Mesendoderm (in vitro differentiated cells): ENCODE measurements around the gene AGAP1.

Source experiments
- DNase-seq: peaks from one replicate; pipeline ENCODE4 v3.0.0; 2013
- H2AK5ac ChIP-seq: 2 replicates; pipeline ENCODE4 v1.6.1; 2013; ENCODE audit warnings: low read length, inconsistent platforms
- H2BK120ac ChIP-seq: 2 replicates; pipeline ENCODE4 v1.6.1; 2013; ENCODE audit warnings: low read depth, mild to moderate bottlenecking, low read length, moderate library complexity, mixed read lengths
- H2BK15ac ChIP-seq: replicated peaks from 2 replicates; pipeline ENCODE4 v1.6.1; 2013; ENCODE audit warnings: low read depth, mild to moderate bottlenecking, moderate library complexity
- H2BK5ac ChIP-seq: 2 replicates; pipeline ENCODE4 v1.6.1; 2013; ENCODE audit warnings: low read length, inconsistent platforms
- H3K18ac ChIP-seq: 2 replicates; pipeline ENCODE4 v1.6.1; 2013; ENCODE audit warnings: mild to moderate bottlenecking, low read length, mixed read lengths
- H3K23ac ChIP-seq: one replicate; pipeline ENCODE4 v1.6.1; 2013; ENCODE audit warnings: low read length
- H3K27ac ChIP-seq: 2 replicates; pipeline ENCODE4 v1.5.1; 2013; ENCODE audit warnings: low read depth, mild to moderate bottlenecking, inconsistent platforms, low read length, moderate library complexity
- H3K27me3 ChIP-seq: 2 replicates; pipeline ENCODE4 v1.6.1; 2013; ENCODE audit warnings: low read length, control low read depth, mild to moderate bottlenecking, inconsistent platforms; ENCODE audit not compliant: insufficient read depth, poor library complexity
- H3K36me3 ChIP-seq: 2 replicates; pipeline ENCODE4 v1.6.1; 2013; ENCODE audit warnings: low read length, inconsistent platforms; ENCODE audit not compliant: control insufficient read depth, insufficient read depth
- H3K4ac ChIP-seq: one replicate; pipeline ENCODE4 v1.6.1; 2013; ENCODE audit warnings: low read depth, mild to moderate bottlenecking, low read length, moderate library complexity
- H3K4me1 ChIP-seq: 2 replicates; pipeline ENCODE4 v1.6.1; 2013; ENCODE audit warnings: low read depth, low read length, inconsistent platforms; ENCODE audit not compliant: control insufficient read depth
- H3K4me2 ChIP-seq: 2 replicates; pipeline ENCODE4 v1.6.1; 2013; ENCODE audit warnings: low read length
- H3K4me3 ChIP-seq: 2 replicates; pipeline ENCODE4 v1.5.1; 2013; ENCODE audit warnings: mild to moderate bottlenecking, low read length
- H3K56ac ChIP-seq: one replicate; pipeline ENCODE4 v1.6.1; 2013; ENCODE audit warnings: low read length
- H3K79me1 ChIP-seq: 2 replicates; pipeline ENCODE4 v1.6.1; 2013; ENCODE audit warnings: low read length, inconsistent platforms
- H3K79me2 ChIP-seq: 2 replicates; pipeline ENCODE4 v1.6.1; 2013; ENCODE audit warnings: mild to moderate bottlenecking, low read length; ENCODE audit not compliant: control insufficient read depth, insufficient read depth
- H3K9ac ChIP-seq: 2 replicates; pipeline ENCODE4 v1.6.1; 2013; ENCODE audit warnings: low read length, inconsistent platforms
- H4K5ac ChIP-seq: one replicate; pipeline ENCODE4 v1.6.1; 2013; ENCODE audit warnings: low read length
- H4K8ac ChIP-seq: one replicate; pipeline ENCODE4 v1.6.1; 2013; ENCODE audit warnings: low read depth, mild to moderate bottlenecking, control low read depth, low read length, moderate library complexity
- WGBS: extraction: QIAGEN DNeasy Blood & Tissue Kit; methylation state at CpG from one replicate; pipeline ENCODE4 v1.1.7; 2013; ENCODE audit warnings: low lambda C conversion rate, missing lambda C conversion rate; ENCODE audit not compliant: insufficient coverage; ENCODE audit errors: extremely low coverage; 5-methylcytosine and 5-hydroxymethylcytosine counted together

The AGAP1 gene

DNA sequence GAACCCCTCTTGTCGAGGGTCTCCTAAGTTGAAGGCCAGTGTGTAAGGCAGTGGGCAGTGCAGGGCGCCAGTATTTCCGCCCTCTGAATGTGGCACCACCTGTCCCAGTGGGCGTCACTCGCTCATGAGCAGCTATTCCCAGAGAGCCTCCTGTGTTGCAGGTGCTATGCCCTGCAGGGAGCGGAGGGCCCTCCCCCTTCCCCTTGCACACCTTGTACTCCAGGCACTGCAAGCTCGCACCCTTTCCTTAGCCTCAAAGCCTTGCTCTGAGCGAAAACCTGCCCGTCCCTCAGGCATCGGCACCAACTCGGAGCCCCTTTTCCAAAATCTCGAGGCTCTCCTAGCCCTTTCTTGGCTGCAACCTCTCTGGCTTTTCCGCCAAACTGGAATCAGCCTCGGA is 282.7 kb downstream of the AGAP1 start:
- H3K56ac ChIP-seq = no peak overlapping the region
- no peak overlapping the region for H3K27ac ChIP-seq
- no peak overlapping the region for H3K9ac ChIP-seq
- no peak overlapping the region for H4K5ac ChIP-seq
- no peak overlapping the region for H2BK120ac ChIP-seq
- WGBS = no CpG with 5 or more reads among the region's 14 CpGs
- no peak overlapping the region for H2BK15ac ChIP-seq
- no peak overlapping the region for H2AK5ac ChIP-seq
- no peak overlapping the region for H3K4ac ChIP-seq
- no peaks in the 10 kb centered on the region for H3K79me2 ChIP-seq
- no peak overlapping the region for H3K4me3 ChIP-seq
- H3K36me3 ChIP-seq = no peaks in the 10 kb centered on the region
- no peak overlapping the region for H3K23ac ChIP-seq
- no peak overlapping the region for H4K8ac ChIP-seq
- no peaks in the 10 kb centered on the region for H3K4me1 ChIP-seq
- no peaks in the 10 kb centered on the region for H3K27me3 ChIP-seq
- H3K4me2 ChIP-seq = no peak overlapping the region
- no peak for DNase-seq
- H2BK5ac ChIP-seq = no peak overlapping the region
- H3K18ac ChIP-seq = no peak overlapping the region
- H3K79me1 ChIP-seq = no peaks in the 10 kb centered on the region

DNA sequence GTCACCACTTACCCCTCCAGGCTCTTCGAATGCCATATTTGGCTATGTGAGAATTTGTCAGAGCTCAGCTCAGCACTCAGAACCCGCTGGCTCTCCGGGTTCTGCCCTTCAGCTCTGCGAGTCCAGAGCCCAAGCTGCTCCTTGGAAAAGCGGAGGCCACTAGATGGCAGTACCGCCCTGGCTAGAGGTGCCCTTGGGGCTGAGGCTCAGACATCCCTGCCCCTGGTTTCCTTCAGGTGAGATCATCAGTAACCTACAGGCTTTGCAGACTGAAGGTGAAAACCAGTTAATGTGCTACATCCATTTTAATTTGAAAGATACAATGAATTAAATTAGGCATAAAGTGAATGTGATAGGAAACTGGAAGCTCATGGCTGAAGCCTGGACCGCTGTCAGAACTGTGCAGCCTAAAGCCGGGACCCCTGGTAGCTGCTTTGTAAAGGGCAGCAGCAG is 285.6 kb downstream of the AGAP1 start:
- H2BK15ac ChIP-seq = no peak overlapping the region
- H3K56ac ChIP-seq = no peak overlapping the region
- no peaks in the 10 kb centered on the region for H3K4me1 ChIP-seq
- DNase-seq = peak; percentile 92
- no peak overlapping the region for H4K8ac ChIP-seq
- H3K4ac ChIP-seq = no peak overlapping the region
- no peak overlapping the region for H4K5ac ChIP-seq
- no peak overlapping the region for H3K4me2 ChIP-seq
- no peaks in the 10 kb centered on the region for H3K79me1 ChIP-seq
- no peaks in the 10 kb centered on the region for H3K36me3 ChIP-seq
- no peak overlapping the region for H2AK5ac ChIP-seq
- H3K27me3 ChIP-seq = no peaks in the 10 kb centered on the region
- no CpG with 5 or more reads among the region's 8 CpGs for WGBS
- H3K9ac ChIP-seq = no peak overlapping the region
- no peak overlapping the region for H3K23ac ChIP-seq
- H2BK120ac ChIP-seq = no peak overlapping the region
- H3K4me3 ChIP-seq = no peak overlapping the region
- no peak overlapping the region for H3K18ac ChIP-seq
- H3K79me2 ChIP-seq = no peaks in the 10 kb centered on the region
- no peak overlapping the region for H3K27ac ChIP-seq
- H2BK5ac ChIP-seq = no peak overlapping the region

DNA sequence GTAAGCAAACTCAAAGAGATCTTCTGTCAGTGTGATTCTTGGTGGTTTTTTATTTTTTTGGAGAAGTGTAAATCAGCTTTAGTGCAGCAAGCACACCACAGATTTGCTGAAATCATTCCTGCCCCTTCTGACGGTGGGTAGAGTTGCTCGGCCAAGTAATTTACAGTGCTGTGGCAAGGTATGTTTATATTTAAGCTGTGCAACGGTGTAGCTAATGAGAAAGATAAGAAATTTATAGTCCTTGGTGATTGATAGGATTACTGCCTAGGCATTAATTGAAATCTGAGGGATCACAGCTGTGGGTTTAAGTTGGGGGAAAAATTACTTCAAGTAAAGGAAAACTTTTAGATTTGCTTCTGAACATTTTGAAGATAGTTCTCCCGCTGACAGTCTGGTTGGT is 286.6 kb downstream of the AGAP1 start:
- no peak overlapping the region for H3K4me3 ChIP-seq
- no peak overlapping the region for H3K56ac ChIP-seq
- no peak overlapping the region for H3K4me2 ChIP-seq
- no peak overlapping the region for H4K5ac ChIP-seq
- H3K4me1 ChIP-seq = no peaks in the 10 kb centered on the region
- H2BK5ac ChIP-seq = no peak overlapping the region
- DNase-seq = no peak
- no peak overlapping the region for H2BK120ac ChIP-seq
- no peaks in the 10 kb centered on the region for H3K79me2 ChIP-seq
- H3K79me1 ChIP-seq = no peaks in the 10 kb centered on the region
- no peak overlapping the region for H3K23ac ChIP-seq
- H3K36me3 ChIP-seq = no peaks in the 10 kb centered on the region
- no peak overlapping the region for H3K27ac ChIP-seq
- WGBS = no CpG with 5 or more reads among the region's 4 CpGs
- H4K8ac ChIP-seq = no peak overlapping the region
- no peak overlapping the region for H3K18ac ChIP-seq
- no peak overlapping the region for H3K4ac ChIP-seq
- H3K27me3 ChIP-seq = no peaks in the 10 kb centered on the region
- no peak overlapping the region for H3K9ac ChIP-seq
- H2BK15ac ChIP-seq = no peak overlapping the region
- H2AK5ac ChIP-seq = no peak overlapping the region

DNA sequence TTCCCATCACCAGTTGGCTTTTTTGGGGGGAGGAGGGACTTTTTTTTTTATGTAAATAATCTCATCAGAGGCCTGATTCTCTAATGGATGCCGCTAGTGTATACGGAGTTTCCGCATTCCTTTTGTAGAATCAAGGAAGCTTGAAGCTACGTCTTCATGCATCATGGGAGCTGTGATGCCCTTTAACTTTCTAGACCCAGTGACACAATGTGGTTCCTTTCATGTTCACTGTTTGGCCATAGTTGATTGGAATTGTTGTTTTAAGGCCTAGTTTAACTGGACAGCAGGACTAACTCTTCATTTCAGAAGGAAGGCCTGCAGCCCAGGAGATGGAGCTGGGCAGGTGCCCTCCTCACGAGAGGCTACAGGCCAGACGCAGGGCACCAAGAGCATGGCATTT is 287.9 kb downstream of the AGAP1 start:
- H4K5ac ChIP-seq = no peak overlapping the region
- no peak overlapping the region for H3K4me2 ChIP-seq
- no peak overlapping the region for H2BK15ac ChIP-seq
- H3K4me3 ChIP-seq = no peak overlapping the region
- H3K79me1 ChIP-seq = no peaks in the 10 kb centered on the region
- no peak overlapping the region for H3K18ac ChIP-seq
- no peaks in the 10 kb centered on the region for H3K4me1 ChIP-seq
- H2BK120ac ChIP-seq = no peak overlapping the region
- no peaks in the 10 kb centered on the region for H3K79me2 ChIP-seq
- no peak overlapping the region for H3K23ac ChIP-seq
- no peak overlapping the region for H4K8ac ChIP-seq
- no peak overlapping the region for H3K56ac ChIP-seq
- no peak overlapping the region for H3K4ac ChIP-seq
- H3K9ac ChIP-seq = no peak overlapping the region
- H2AK5ac ChIP-seq = no peak overlapping the region
- WGBS = no CpG with 5 or more reads among the region's 6 CpGs
- no peaks in the 10 kb centered on the region for H3K27me3 ChIP-seq
- H3K36me3 ChIP-seq = no peaks in the 10 kb centered on the region
- DNase-seq = no peak
- no peak overlapping the region for H3K27ac ChIP-seq
- no peak overlapping the region for H2BK5ac ChIP-seq

DNA sequence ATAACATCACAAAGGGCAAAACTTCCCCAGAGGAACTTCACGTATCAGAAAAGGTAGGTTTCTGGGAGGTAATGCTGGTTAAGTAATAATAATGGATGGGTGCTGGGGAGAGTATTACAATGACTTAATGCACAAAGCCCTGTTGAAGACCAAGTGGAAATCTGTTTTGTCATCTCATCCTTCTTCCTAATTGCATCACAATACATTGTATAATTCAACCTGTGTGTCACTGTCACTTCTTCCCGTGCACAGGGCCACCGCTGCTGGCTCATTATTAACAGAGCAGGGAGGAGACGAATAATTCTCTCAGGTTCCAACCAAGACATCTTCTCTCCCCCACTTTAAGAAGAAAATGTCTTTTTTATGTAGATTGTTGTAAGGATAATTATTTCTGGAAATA is 290.9 kb downstream of the AGAP1 start:
- Histone ChIP-seq H3K4me1 (no peaks in the 10 kb centered on the region), H3K36me3 (no peaks in the 10 kb centered on the region), H4K5ac (no peak overlapping the region), H2AK5ac (no peak overlapping the region), H3K4ac (no peak overlapping the region), H3K27ac (no peak overlapping the region), H3K56ac (no peak overlapping the region), H3K27me3 (no peaks in the 10 kb centered on the region), H2BK5ac (no peak overlapping the region), H3K4me2 (no peak overlapping the region), H3K79me2 (no peaks in the 10 kb centered on the region), H3K4me3 (no peak overlapping the region), H3K23ac (no peak overlapping the region), H3K9ac (no peak overlapping the region), H4K8ac (no peak overlapping the region), H3K79me1 (no peaks in the 10 kb centered on the region), H2BK15ac (no peak overlapping the region), H2BK120ac (no peak overlapping the region), H3K18ac (no peak overlapping the region)
- no peak for DNase-seq
- no CpG with 5 or more reads among the region's 4 CpGs for WGBS

DNA sequence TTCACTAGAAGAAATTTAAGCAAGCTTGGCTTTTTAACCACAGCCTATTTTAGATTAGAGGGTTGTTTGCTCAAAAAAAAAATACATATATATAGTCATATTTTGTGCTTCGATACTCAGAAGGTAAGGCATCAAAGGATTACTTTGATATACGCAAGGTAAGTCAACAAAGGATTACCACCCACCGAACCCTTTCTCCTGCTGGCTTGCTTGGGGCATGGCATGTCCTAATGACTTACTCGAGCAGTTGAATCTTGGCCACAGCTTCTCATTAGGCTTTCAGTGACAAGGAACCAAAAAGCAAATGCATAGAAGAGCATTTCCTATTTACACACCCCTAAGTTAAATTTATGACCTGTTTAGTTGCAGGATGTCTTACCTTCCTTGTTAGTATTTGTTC is 295.7 kb downstream of the AGAP1 start:
- peak; percentile 16 for DNase-seq
- no peak overlapping the region for H3K18ac ChIP-seq
- no peak overlapping the region for H3K4me3 ChIP-seq
- H3K23ac ChIP-seq = no peak overlapping the region
- no CpG with 5 or more reads among the region's 4 CpGs for WGBS
- no peak overlapping the region for H3K4me2 ChIP-seq
- no peak overlapping the region for H2AK5ac ChIP-seq
- H3K36me3 ChIP-seq = no peaks in the 10 kb centered on the region
- H3K56ac ChIP-seq = no peak overlapping the region
- no peaks in the 10 kb centered on the region for H3K27me3 ChIP-seq
- H4K8ac ChIP-seq = no peak overlapping the region
- H3K27ac ChIP-seq = no peak overlapping the region
- no peak overlapping the region for H3K9ac ChIP-seq
- no peak overlapping the region for H2BK120ac ChIP-seq
- H3K4ac ChIP-seq = no peak overlapping the region
- no peaks in the 10 kb centered on the region for H3K79me2 ChIP-seq
- no peak overlapping the region for H2BK5ac ChIP-seq
- H3K79me1 ChIP-seq = no peaks in the 10 kb centered on the region
- no peak overlapping the region for H2BK15ac ChIP-seq
- H3K4me1 ChIP-seq = no peaks in the 10 kb centered on the region
- no peak overlapping the region for H4K5ac ChIP-seq
